Smooth muscle cell (in vitro differentiated cells): ENCODE measurements around the gene PLCL1. TPM values are rescaled to one million over a fixed set of nuclear protein-coding genes. Genes with fewer than 3 reads are reported as not detected.

Source experiments
- DNase-seq: peaks from one replicate; lab custom pipeline; 2025; ENCODE audit not compliant: unreplicated experiment; lab: John Stamatoyannopoulos, UW
- H2AFZ ChIP-seq: fragments of 200-600 bp; sonication (generic); 2 replicates; pipeline ENCODE4 v1.6.0; 2016; ENCODE audit warnings: antibody characterized with exemption, low read depth, mild to moderate bottlenecking
- H3F3A ChIP-seq: fragments of 200-600 bp; sonication (generic); 2 replicates; pipeline ENCODE4 v1.6.0; 2017; ENCODE audit warnings: antibody characterized with exemption, low read depth
- H3K27ac ChIP-seq: fragments of 200-600 bp; sonication (generic); 2 replicates; pipeline ENCODE4 v1.5.1; 2016; ENCODE audit warnings: low read depth, mild to moderate bottlenecking
- H3K27me3 ChIP-seq: fragments of 200-600 bp; sonication (generic); 2 replicates; pipeline ENCODE4 v1.6.1; 2016; ENCODE audit warnings: low read depth, mild to moderate bottlenecking
- H3K36me3 ChIP-seq: fragments of 200-600 bp; sonication (generic); 2 replicates; pipeline ENCODE4 v1.5.1; 2016; ENCODE audit warnings: low read depth
- H3K4me1 ChIP-seq: fragments of 200-600 bp; sonication (generic); 2 replicates; pipeline ENCODE4 v1.5.1; 2016; ENCODE audit warnings: low read depth
- H3K4me2 ChIP-seq: fragments of 200-600 bp; sonication (generic); 2 replicates; pipeline ENCODE4 v1.6.0; 2016; ENCODE audit warnings: mild to moderate bottlenecking
- H3K4me3 ChIP-seq: fragments of 200-600 bp; sonication (generic); 2 replicates; pipeline ENCODE4 v1.5.1; 2016; ENCODE audit warnings: mild to moderate bottlenecking
- H3K79me2 ChIP-seq: fragments of 200-600 bp; sonication (generic); 2 replicates; pipeline ENCODE4 v1.6.0; 2016; ENCODE audit warnings: low read depth, mild to moderate bottlenecking
- H3K9ac ChIP-seq: fragments of 200-600 bp; sonication (generic); 2 replicates; pipeline ENCODE4 v1.6.0; 2016; ENCODE audit warnings: low read depth
- H3K9me3 ChIP-seq: fragments of 200-600 bp; sonication (generic); replicated peaks from 2 replicates; pipeline ENCODE4 v1.5.1; 2016; ENCODE audit warnings: low read depth
- H4K20me1 ChIP-seq: fragments of 200-600 bp; sonication (generic); 2 replicates; pipeline ENCODE4 v1.6.0; 2016; ENCODE audit warnings: low read depth
- CTCF ChIP-seq: fragments of 200-600 bp; sonication (generic); IDR thresholded peaks from 2 replicates; pipeline ENCODE4 v1.5.1; 2017; ENCODE audit warnings: borderline replicate concordance, mild to moderate bottlenecking, antibody characterized with exemption; ENCODE audit not compliant: insufficient read depth, poor library complexity, severe bottlenecking
- WGBS: methylation state at CpG from one replicate; pipeline ENCODE4 v1.1.7; 2016; ENCODE audit warnings: low lambda C conversion rate; 5-methylcytosine and 5-hydroxymethylcytosine counted together
- polyA plus RNA-seq: library from polyadenylated mRNA; unstranded; fragments of >200 nt; fragmentation: Nextera tagmentation; extraction: Ambion mirVana; gene quantifications from 2 replicates; pipeline ENCODE4 v1.2.1, GENCODE V29; 2016
- total RNA-seq: library from RNA; depleted of rRNA; stranded (reverse); fragments of >200 nt; gene quantifications from 2 replicates; pipeline ENCODE4 v1.2.3, GENCODE V29; 2014

The PLCL1 gene
- total and polyA plus RNA-seq, 2 experiments from 2014 or later: 0.87 to 1.3 TPM

GRCh38 chr2:197925976-197926375 lies 121.6 kb downstream of the PLCL1 start:
- no peak for TF ChIP-seq CTCF
- H3K36me3 ChIP-seq: no peaks in the 10 kb centered on the region
- no peaks in the 10 kb centered on the region for H3K4me1 ChIP-seq
- H3K27me3 ChIP-seq: no peaks in the 10 kb centered on the region
- H4K20me1 ChIP-seq: no peaks in the 10 kb centered on the region
- no peak overlapping the region for H3K4me2 ChIP-seq
- no peak for DNase-seq
- no peak overlapping the region for H3K9ac ChIP-seq
- H3K9me3 ChIP-seq: no peaks in the 10 kb centered on the region
- H2AFZ ChIP-seq: no peak overlapping the region
- no peak overlapping the region for H3K27ac ChIP-seq
- H3F3A ChIP-seq: no peaks in the 10 kb centered on the region
- no peak overlapping the region for H3K4me3 ChIP-seq
- no peaks in the 10 kb centered on the region for H3K79me2 ChIP-seq

GRCh38 chr2:197926673-197927072 lies 122.3 kb downstream of the PLCL1 start:
- Histone ChIP-seq H3K4me3 (no peak overlapping the region), H3K9me3 (no peaks in the 10 kb centered on the region), H4K20me1 (no peaks in the 10 kb centered on the region), H3K27ac (no peak overlapping the region), H3K4me2 (no peak overlapping the region), H2AFZ (no peak overlapping the region), H3K4me1 (no peaks in the 10 kb centered on the region), H3K9ac (no peak overlapping the region), H3K36me3 (no peaks in the 10 kb centered on the region), H3F3A (no peaks in the 10 kb centered on the region), H3K27me3 (no peaks in the 10 kb centered on the region), H3K79me2 (no peaks in the 10 kb centered on the region)
- TF ChIP-seq CTCF: no peak
- no peak for DNase-seq
- 71% methylated on average over 4 of the region's 4 CpGs for WGBS

GRCh38 chr2:197927994-197928393 lies 123.6 kb downstream of the PLCL1 start:
- no peaks in the 10 kb centered on the region for H4K20me1 ChIP-seq

More at GRCh38 chr2:197927994-197928393, 123.6 kb downstream of the PLCL1 start:
- H3F3A ChIP-seq: no peaks in the 10 kb centered on the region
- H3K4me2 ChIP-seq: no peak overlapping the region
- no peaks in the 10 kb centered on the region for H3K4me1 ChIP-seq
- DNase-seq: no peak
- no peak overlapping the region for H2AFZ ChIP-seq
- TF ChIP-seq CTCF: no peak
- H3K9ac ChIP-seq: no peak overlapping the region
- H3K27ac ChIP-seq: no peak overlapping the region
- H3K36me3 ChIP-seq: no peaks in the 10 kb centered on the region
- no peak overlapping the region for H3K4me3 ChIP-seq
- H3K79me2 ChIP-seq: no peaks in the 10 kb centered on the region
- no peaks in the 10 kb centered on the region for H3K27me3 ChIP-seq
- H3K9me3 ChIP-seq: no peaks in the 10 kb centered on the region
